Gastroesophageal sphincter (tissue), 4 donors: ENCODE results near the gene DNMT1. TPM values are rescaled to one million over a fixed set of nuclear protein-coding genes. Genes with fewer than 3 reads are reported as not detected.

Experiments used
- ATAC-seq: fragments of 150-250 bp; one replicate; pipeline ENCODE4 v1.9.1; 2016; ENCODE audit warnings: mild to moderate bottlenecking, moderate library complexity
- H3K27ac ChIP-seq, 4 donors: fragments of 200-600 bp; sonication (generic) in 3 of 4; 1 replicate in 3 of 4; 2 replicates in 1 of 4; pipeline ENCODE4 v1.5.1; 2016 to 2019
- H3K27me3 ChIP-seq: fragments of 200-600 bp; sonication (generic); one replicate; pipeline ENCODE4 v1.5.1; 2019
- H3K36me3 ChIP-seq, 2 donors: fragments of 200-600 bp; sonication (generic); one replicate each; pipeline ENCODE4 v1.5.1; 2019; ENCODE audit warnings: control low read depth in 1 of 2
- H3K4me1 ChIP-seq, 3 donors: fragments of 200-600 bp; sonication (generic); 1 replicate in 2 of 3; 2 replicates in 1 of 3; pipeline ENCODE4 v1.5.1; 2016 to 2019; ENCODE audit warnings: control low read depth in 2 of 3
- H3K4me3 ChIP-seq, 2 donors: fragments of 200-600 bp; sonication (generic); one replicate each; pipeline ENCODE4 v1.5.1; 2019; ENCODE audit warnings: mild to moderate bottlenecking in 1 of 2, moderate library complexity in 1 of 2
- H3K9me3 ChIP-seq, 3 donors: fragments of 200-600 bp; sonication (generic); one replicate each; pipeline ENCODE4 v1.5.1; 2017 to 2019; ENCODE audit warnings: control low read depth in 2 of 3
- EP300 ChIP-seq: sonication (generic); formaldehyde crosslinking; IDR thresholded peaks from one replicate; pipeline ENCODE4 v1.6.1; 2017; ENCODE audit warnings: antibody characterized with exemption, mild to moderate bottlenecking
- POLR2A ChIP-seq, 2 donors: fragments of 450-650 bp; IDR thresholded peaks; one replicate each; pipeline ENCODE4 v1.6.1; 2017; ENCODE audit warnings: antibody characterized with exemption in 2 of 2, mild to moderate bottlenecking in 2 of 2, moderate library complexity in 1 of 2
- POLR2AphosphoS5 ChIP-seq: sonication (generic); formaldehyde crosslinking; IDR thresholded peaks from one replicate; pipeline ENCODE4 v1.6.1; 2017; ENCODE audit warnings: antibody characterized with exemption
- WGBS, 2 donors: methylation state at CpG; one replicate each; pipeline ENCODE4 v1.1.5; 2018; ENCODE audit warnings: low coverage in 1 of 2; 5-methylcytosine and 5-hydroxymethylcytosine counted together
- total RNA-seq, 4 donors: library from RNA; depleted of rRNA; stranded (reverse); fragments of >200 nt; gene quantifications; one replicate each; pipeline ENCODE4 v1.1.0, GENCODE V29; 2016
- TF ChIP-seq, protein P1 (sequence below), 4 experiments: fragments of 200-600 bp in 2 of 4; fragments of 450-650 bp in 2 of 4; sonication (generic) in 1 of 4; IDR thresholded peaks; one replicate each; pipeline ENCODE4 v1.5.1; 2017 to 2019; ENCODE audit warnings: antibody characterized with exemption in 4 of 4, mild to moderate bottlenecking in 2 of 4, moderate library complexity in 2 of 4

DNMT1 gene
- total RNA-seq, 4 donors from 2014 or later, result 28.1 to 50.6 (median 38.1) TPM

DNA sequence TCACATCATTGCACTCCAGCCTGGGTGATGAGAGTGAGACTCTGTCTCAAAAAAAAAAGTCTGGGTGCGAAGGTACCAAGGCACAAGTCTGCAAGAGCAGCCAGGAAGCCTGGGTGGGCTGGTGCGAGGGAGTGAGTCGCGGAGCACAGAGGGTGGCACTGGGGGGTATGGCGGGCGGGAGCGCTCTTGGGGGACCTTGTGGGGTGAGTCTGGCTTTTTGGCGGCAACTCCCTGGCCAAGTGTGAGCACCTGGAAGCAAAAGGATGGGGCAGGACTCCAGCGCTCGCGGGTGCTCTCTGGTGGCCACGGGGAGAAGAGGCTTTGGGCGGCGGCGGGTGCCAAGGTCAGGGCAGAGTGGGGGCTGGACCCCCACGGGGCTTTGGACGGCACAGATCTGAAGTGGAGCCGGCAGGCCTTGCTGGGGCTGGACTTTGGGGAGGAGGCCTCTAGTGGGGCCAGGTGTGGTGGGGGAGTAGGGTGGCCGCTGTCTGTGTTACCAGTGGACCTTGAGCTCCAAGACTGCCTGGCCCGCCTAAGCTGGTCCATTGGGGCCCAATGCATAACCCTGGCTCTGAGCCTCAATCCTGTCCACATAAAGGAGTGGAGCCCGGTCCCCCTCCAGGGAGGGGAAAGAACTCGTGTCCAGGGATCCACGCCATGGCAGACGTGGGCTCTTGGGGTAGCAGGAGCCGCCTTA lies 81.7 kb downstream of the DNMT1 start:
- peak; percentile 35 for ATAC-seq
- TF ChIP-seq EP300 (no peak), POLR2A (IDR thresholded peaks at IDR 0.05) (no peak), POLR2AphosphoS5 (no peak)
- TF ChIP-seq, protein P1, sequence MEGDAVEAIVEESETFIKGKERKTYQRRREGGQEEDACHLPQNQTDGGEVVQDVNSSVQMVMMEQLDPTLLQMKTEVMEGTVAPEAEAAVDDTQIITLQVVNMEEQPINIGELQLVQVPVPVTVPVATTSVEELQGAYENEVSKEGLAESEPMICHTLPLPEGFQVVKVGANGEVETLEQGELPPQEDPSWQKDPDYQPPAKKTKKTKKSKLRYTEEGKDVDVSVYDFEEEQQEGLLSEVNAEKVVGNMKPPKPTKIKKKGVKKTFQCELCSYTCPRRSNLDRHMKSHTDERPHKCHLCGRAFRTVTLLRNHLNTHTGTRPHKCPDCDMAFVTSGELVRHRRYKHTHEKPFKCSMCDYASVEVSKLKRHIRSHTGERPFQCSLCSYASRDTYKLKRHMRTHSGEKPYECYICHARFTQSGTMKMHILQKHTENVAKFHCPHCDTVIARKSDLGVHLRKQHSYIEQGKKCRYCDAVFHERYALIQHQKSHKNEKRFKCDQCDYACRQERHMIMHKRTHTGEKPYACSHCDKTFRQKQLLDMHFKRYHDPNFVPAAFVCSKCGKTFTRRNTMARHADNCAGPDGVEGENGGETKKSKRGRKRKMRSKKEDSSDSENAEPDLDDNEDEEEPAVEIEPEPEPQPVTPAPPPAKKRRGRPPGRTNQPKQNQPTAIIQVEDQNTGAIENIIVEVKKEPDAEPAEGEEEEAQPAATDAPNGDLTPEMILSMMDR (IDR thresholded peaks at IDR 0.05), result peak in 3 of 4 experiments; percentile 47 to 67 (median 53)
- peaks cover 0 to 84% of the 10 kb centered on the region in 2 donors for H3K36me3 ChIP-seq
- peak overlapping the region in 2 of 4 donors; percentile 2 to 31 for H3K27ac ChIP-seq
- 3 to 20% methylated on average over 6 to 17 of the region's 25 CpGs for WGBS, 2 donors
- peaks cover 0 to 34% (median 4%) of the 10 kb centered on the region in 3 donors for H3K4me1 ChIP-seq
- no peak overlapping the region for H3K4me3 ChIP-seq
- H3K27me3 ChIP-seq, result no peaks in the 10 kb centered on the region
- no peaks in the 10 kb centered on the region for H3K9me3 ChIP-seq

DNA sequence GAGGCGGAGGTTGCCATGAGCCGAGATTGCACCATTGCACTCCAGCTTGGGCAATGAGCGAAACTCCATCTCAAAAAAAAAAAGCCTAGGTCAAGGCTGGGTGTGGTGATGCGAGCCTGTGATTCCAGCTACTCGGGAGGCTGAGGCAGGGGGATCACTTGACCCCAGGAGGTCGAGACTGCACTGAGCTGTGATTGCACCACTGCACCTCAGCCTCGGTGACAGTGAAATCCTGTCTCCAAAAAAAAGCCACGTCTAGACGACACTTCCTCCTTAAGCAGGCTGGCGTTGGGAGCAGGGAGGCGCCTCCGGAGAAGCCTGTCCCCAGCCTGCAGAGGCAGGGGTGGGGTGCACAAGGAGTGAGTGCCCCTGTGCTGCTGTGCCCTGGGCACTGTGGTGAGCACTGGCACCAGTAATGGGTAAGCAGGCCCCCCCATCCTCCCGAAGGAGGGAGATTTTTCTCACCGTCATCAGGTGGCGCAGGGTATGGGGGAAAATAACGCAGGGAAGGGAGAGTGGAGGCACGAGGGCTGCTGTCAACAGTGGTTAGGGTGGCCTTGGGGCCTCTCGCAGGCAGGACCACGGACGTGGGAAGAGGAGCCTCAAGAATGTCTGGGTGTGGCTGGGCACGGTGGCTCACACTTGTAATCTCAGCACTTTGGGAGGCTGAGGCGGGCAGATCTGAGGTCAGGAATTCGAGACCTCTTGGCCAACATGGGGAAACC lies 82.6 kb downstream of the DNMT1 start:
- Histone ChIP-seq H3K4me3 (no peak overlapping the region), H3K27me3 (no peaks in the 10 kb centered on the region), H3K9me3 (no peaks in the 10 kb centered on the region), H3K27ac (peak overlapping the region in 1 of 4 donors; percentile 2), H3K36me3 (peaks cover 0 to 84% of the 10 kb centered on the region in 2 donors), H3K4me1 (peaks cover 0 to 34% (median 5%) of the 10 kb centered on the region in 3 donors)
- TF ChIP-seq, protein P1 (IDR thresholded peaks at IDR 0.05), result no peak
- TF ChIP-seq POLR2A (IDR thresholded peaks at IDR 0.05) (no peak), POLR2AphosphoS5 (no peak), EP300 (no peak)
- WGBS, 2 donors, result 55% methylated on average over 11 of the region's 23 CpGs; no CpG with 5 or more reads in 1 of the 2 donors
- ATAC-seq, result no peak

DNA sequence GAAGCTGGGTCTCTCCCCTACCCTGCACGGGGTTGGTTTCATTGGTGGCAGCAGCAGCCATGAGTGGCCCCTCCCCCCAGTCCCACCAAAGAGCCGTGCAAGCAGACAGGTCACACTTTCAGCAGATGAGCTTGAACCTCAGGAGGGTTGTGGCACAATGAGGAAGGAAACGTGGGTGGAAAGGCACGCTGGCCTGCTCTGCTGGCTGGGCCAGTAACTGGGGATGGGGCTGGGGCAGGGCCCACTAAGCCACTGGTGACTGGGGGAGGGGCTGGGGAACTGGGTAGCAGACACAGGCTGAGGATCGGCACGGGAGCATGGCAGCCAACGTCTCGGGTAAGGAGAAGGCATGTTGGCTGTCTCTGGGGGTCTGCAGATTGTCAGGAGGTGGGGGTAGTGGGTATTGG lies 83.3 kb downstream of the DNMT1 start, which contains the start of gene P2RY11:
TSS of gene P2RY11 (plus strand) at position 289 of the 407 bp plus-strand sequence. CDS start at position 318, 29 bp downstream.
- peaks cover 0 to 77% of the 10 kb centered on the region in 2 donors for H3K36me3 ChIP-seq
- WGBS, 2 donors, result 45 to 81% methylated on average over 4 of the region's 8 CpGs

DNA sequence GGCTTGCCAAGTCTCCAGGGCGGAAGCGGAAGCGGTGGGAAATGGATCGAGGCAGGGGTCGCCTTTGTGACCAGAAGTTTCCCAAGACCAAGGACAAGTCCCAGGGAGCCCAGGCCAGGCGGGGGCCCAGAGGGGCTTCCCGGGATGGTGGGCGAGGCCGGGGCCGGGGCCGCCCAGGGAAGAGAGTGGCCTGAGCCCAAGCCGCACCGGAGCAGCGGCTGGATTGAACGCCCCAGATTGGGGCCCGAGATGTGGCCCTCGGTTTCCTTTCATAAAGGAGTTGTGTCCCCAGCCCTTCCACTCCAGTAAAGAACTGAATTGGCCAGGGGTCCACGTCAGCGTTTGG lies 83.8 kb downstream of the DNMT1 start:
- H3K36me3 ChIP-seq, result peaks cover 0 to 72% of the 10 kb centered on the region in 2 donors
- H3K4me3 ChIP-seq, result no peak overlapping the region
- ATAC-seq, result no peak
- no peaks in the 10 kb centered on the region for H3K9me3 ChIP-seq
- WGBS, 2 donors, result 83% methylated on average over 2 of the region's 19 CpGs; no CpG with 5 or more reads in 1 of the 2 donors
- no peak overlapping the region for H3K27ac ChIP-seq
- peaks cover 0 to 39% (median 11%) of the 10 kb centered on the region in 3 donors for H3K4me1 ChIP-seq
- TF ChIP-seq POLR2A (IDR thresholded peaks at IDR 0.05), result no peak
- TF ChIP-seq, protein P1 (IDR thresholded peaks at IDR 0.05), result no peak
- no peak for TF ChIP-seq EP300
- no peak for TF ChIP-seq POLR2AphosphoS5
- no peaks in the 10 kb centered on the region for H3K27me3 ChIP-seq

More for the DNA sequence above, 83.3 kb downstream of the DNMT1 start, which contains the start of gene P2RY11:
- ATAC-seq, result no peak
- Histone ChIP-seq H3K27ac (peak within 1 kb of the TSS in 1 of 4 donors; percentile 2), H3K4me3 (no peak within 1 kb of the TSS), H3K27me3 (no peaks in the 10 kb centered on the region), H3K4me1 (peaks cover 0 to 37% (median 11%) of the 10 kb centered on the region in 3 donors), H3K9me3 (no peaks in the 10 kb centered on the region)
- TF ChIP-seq POLR2AphosphoS5 (no peak), POLR2A (IDR thresholded peaks at IDR 0.05) (no peak), EP300 (no peak)
- TF ChIP-seq, protein P1 (IDR thresholded peaks at IDR 0.05), result no peak
